Measurements from ENCODE around the gene THAP11.

THAP11 gene

GRCh38 chr16:67885976-67886375, 43.9 kb downstream of the THAP11 start:
- DNase-seq = no peak

GRCh38 chr16:67886387-67886786, 44.3 kb downstream of the THAP11 start:
- no peak for DNase-seq

GRCh38 chr16:67888331-67888730, 46.2 kb downstream of the THAP11 start:
- DNase-seq = no peak

GRCh38 chr16:67892375-67892774, 50.3 kb downstream of the THAP11 start:
- no peak for DNase-seq

GRCh38 chr16:67892899-67893742, 51.0 kb downstream of the THAP11 start, which contains the start of gene PSKH1:
TSS of gene PSKH1 (plus strand) at chr16:67893254. CDS start at chr16:67908750, 15,496 bp downstream.
- peak; percentile 93 for DNase-seq
